KMS-11 (cell line): ENCODE results near the gene CTIF.
A peak's percentile ranks its signal among the peaks of the same experiment; 100 is the strongest.

Experiments
- H2AFZ ChIP-seq: fragments of 200-600 bp; sonication (generic); 2 replicates; pipeline ENCODE4 v1.6.1; 2016; ENCODE audit warnings: antibody characterized with exemption, mixed run types, low read depth
- H3K27ac ChIP-seq: fragments of 200-600 bp; sonication (generic); 2 replicates; pipeline ENCODE4 v1.6.1; 2016; ENCODE audit warnings: mild to moderate bottlenecking, mixed run types
- H3K27me3 ChIP-seq: fragments of 200-600 bp; sonication (generic); 2 replicates; pipeline ENCODE4 v1.6.1; 2017; ENCODE audit warnings: mild to moderate bottlenecking, low read depth, mixed run types, moderate library complexity; ENCODE audit not compliant: insufficient read depth
- H3K36me3 ChIP-seq: fragments of 200-600 bp; sonication (generic); 2 replicates; pipeline ENCODE4 v1.6.1; 2017; ENCODE audit warnings: mild to moderate bottlenecking, mixed run types; ENCODE audit not compliant: insufficient read depth
- H3K4me1 ChIP-seq: fragments of 200-600 bp; sonication (generic); 2 replicates; pipeline ENCODE4 v1.6.1; 2016; ENCODE audit warnings: mild to moderate bottlenecking, low read depth, mixed run types; ENCODE audit not compliant: poor library complexity, severe bottlenecking
- H3K4me2 ChIP-seq: fragments of 200-600 bp; sonication (generic); 2 replicates; pipeline ENCODE4 v1.7.0; 2016; ENCODE audit warnings: mild to moderate bottlenecking, mixed run types
- H3K4me3 ChIP-seq: fragments of 200-600 bp; sonication (generic); IDR thresholded peaks from 2 replicates; pipeline ENCODE4 v1.6.1; 2017; ENCODE audit warnings: low read depth, low read length, mixed read lengths; ENCODE audit not compliant: insufficient read depth
- H3K79me2 ChIP-seq: fragments of 200-600 bp; sonication (generic); 2 replicates; pipeline ENCODE4 v1.6.1; 2016; ENCODE audit warnings: low read depth, mixed run types; ENCODE audit not compliant: insufficient read depth
- H3K9ac ChIP-seq: fragments of 200-600 bp; sonication (generic); 2 replicates; pipeline ENCODE4 v1.6.1; 2016; ENCODE audit warnings: mild to moderate bottlenecking, mixed run types
- H4K20me1 ChIP-seq: fragments of 200-600 bp; sonication (generic); 2 replicates; pipeline ENCODE4 v1.6.1; 2016; ENCODE audit warnings: mild to moderate bottlenecking, mixed run types; ENCODE audit not compliant: insufficient read depth
- TF ChIP-seq, protein P1 (sequence below): fragments of 200-600 bp; sonication (generic); conservative IDR thresholded peaks from 2 replicates; pipeline ENCODE4 v1.6.1; 2017; ENCODE audit warnings: low read depth, mild to moderate bottlenecking, antibody characterized with exemption, low read length, moderate library complexity, mixed read lengths

CTIF gene

DNA sequence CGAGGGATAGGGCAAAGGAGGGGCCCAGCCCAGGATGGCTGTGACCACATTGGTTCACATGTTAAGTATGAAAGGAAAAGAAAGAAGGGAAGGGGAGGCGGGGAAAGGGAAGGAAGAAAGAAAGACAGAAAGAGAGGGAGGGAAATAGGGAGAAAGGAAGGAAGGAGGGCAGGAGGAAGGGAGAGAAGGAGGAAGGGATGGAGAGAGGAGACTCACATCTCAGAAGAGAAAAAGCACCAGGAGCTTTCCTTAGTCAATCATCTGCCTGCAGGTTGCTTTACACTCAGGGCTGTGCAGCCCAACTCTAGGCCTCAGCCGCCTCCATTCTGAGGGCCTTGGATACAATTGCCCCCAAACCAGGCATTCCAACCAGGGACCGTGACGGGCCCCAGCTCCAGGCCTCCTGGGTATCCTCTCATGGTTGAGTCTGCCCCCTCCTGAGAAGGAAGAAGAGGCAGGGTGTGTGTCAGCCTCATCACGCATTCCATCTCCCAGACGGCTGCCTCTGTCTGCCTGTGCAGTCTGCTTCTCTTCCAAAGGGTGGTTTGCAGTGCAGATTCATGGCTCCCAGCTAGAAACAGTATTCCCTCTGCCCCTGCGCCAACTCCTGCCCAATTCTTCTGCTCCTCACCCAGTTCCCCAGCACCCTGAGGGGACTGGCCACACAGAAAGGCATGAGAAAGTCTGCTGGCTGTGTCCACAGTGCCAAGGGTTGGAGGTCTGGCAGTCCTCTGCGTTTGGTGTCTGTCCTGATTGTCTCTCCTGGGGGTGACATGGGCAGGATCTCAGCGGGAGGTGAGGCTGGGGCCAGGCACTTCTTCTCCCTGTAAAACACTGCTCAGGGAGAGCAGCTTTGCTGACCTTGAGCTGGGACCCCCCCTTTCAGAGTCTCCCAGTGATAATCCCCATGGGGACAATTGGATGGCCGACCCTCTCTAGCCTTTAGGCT, 248.6 kb downstream of the CTIF start:
- Histone ChIP-seq H3K4me2 (peak overlapping the region; percentile 83), H3K27ac (peak overlapping the region; percentile 82; the same call in 1 of the 2 replicates), H2AFZ (no peak overlapping the region), H3K4me3 (no peak overlapping the region), H3K4me1 (peaks cover 61% of the 10 kb centered on the region), H3K36me3 (no peaks in the 10 kb centered on the region), H3K27me3 (no peaks in the 10 kb centered on the region), H3K79me2 (no peaks in the 10 kb centered on the region), H3K9ac (no peak overlapping the region; the same call in 1 of the 2 replicates), H4K20me1 (no peaks in the 10 kb centered on the region)
- TF ChIP-seq, protein P1, sequence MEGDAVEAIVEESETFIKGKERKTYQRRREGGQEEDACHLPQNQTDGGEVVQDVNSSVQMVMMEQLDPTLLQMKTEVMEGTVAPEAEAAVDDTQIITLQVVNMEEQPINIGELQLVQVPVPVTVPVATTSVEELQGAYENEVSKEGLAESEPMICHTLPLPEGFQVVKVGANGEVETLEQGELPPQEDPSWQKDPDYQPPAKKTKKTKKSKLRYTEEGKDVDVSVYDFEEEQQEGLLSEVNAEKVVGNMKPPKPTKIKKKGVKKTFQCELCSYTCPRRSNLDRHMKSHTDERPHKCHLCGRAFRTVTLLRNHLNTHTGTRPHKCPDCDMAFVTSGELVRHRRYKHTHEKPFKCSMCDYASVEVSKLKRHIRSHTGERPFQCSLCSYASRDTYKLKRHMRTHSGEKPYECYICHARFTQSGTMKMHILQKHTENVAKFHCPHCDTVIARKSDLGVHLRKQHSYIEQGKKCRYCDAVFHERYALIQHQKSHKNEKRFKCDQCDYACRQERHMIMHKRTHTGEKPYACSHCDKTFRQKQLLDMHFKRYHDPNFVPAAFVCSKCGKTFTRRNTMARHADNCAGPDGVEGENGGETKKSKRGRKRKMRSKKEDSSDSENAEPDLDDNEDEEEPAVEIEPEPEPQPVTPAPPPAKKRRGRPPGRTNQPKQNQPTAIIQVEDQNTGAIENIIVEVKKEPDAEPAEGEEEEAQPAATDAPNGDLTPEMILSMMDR = no peak

DNA sequence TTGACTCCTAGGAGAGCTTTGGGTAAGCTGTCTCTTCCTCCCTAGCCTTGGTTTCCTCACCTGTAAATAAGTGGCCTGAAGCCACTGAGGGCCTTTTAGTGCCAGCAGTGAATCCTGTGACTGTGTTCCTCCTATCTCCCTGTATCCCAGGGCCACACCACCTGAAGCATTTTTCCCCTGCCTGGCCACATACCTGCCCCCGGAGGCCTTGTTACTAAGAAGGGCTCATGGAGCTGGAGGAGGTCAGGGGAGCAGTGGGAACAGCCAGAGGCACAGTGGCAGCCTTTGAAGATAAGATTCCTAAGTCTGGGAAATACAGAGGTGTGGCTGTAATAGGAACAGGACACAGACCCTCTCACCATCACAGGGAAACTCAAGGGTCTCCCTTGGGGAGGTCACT, 249.5 kb downstream of the CTIF start:
- TF ChIP-seq, protein P1 = no peak
- H3K4me1 ChIP-seq = peaks cover 52% of the 10 kb centered on the region

DNA sequence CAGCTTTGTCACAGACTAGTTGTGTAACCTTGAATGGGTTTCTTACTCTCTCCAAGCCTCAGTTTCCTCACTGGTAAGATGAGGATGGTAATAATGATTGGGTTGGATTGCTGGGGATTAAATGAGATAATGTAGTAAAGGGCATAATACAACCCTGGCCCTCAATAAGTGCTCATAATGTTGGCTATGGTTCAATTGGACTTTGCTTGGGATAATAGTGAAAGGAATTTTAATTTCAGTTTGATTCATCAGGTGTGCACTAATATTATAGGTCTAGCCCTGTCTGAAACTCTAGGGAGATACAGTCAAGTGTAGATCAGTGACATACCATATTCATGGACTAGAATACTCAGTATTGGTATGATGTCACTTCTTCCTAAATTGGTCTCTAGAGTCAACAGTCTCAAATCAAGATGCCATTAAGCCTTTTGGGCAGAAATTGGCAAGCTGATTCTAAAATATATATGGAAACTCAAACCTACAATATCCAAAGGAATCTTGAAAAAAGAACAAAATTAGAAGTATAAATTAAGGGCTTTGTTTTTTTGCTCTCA, 250.5 kb downstream of the CTIF start:
- Histone ChIP-seq H4K20me1 (no peaks in the 10 kb centered on the region), H3K27ac (no peak overlapping the region), H3K79me2 (no peaks in the 10 kb centered on the region), H3K4me3 (no peak overlapping the region), H3K27me3 (no peaks in the 10 kb centered on the region), H3K9ac (no peak overlapping the region), H3K36me3 (no peaks in the 10 kb centered on the region), H3K4me1 (peaks cover 43% of the 10 kb centered on the region), H3K4me2 (no peak overlapping the region), H2AFZ (no peak overlapping the region)
- TF ChIP-seq, protein P1 = no peak

More for the DNA sequence above, 249.5 kb downstream of the CTIF start:
- H3K36me3 ChIP-seq = no peaks in the 10 kb centered on the region
- no peaks in the 10 kb centered on the region for H3K27me3 ChIP-seq
- H3K4me3 ChIP-seq = no peak overlapping the region
- H3K27ac ChIP-seq = no peak overlapping the region
- H3K4me2 ChIP-seq = no peak overlapping the region
- no peak overlapping the region for H3K9ac ChIP-seq
- H3K79me2 ChIP-seq = no peaks in the 10 kb centered on the region
- H4K20me1 ChIP-seq = no peaks in the 10 kb centered on the region
- H2AFZ ChIP-seq = no peak overlapping the region

DNA sequence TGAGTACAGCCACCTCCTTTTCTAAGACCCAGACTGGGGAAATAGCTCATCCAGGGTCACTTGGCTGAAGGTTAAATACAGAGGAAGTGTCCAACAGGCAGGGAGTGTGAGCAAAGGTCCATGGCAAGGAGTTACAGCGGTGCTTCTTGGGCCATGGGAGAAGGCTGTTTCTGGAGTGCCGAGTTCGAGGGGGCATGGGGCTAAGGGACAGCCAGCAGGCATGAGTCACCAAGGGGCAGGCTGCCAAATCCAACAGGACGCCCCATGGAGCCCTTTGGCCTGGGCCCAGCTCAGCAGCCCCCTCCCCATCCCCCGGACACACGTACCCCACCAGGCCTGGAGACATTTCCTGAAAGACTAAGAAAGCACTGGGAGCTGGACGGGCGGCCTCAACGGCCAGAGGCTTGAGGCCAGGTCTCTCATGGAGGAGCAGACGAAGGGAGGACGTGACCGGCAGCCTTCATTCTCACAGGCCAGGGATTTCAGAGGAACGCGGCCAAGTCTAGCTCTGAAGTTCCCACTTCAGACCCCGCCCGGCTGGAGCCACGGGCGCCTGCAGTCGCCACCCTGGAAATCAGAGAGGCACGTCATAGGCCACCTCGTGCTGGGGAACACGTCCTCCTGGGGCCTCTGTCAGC, 251.5 kb downstream of the CTIF start:
- Histone ChIP-seq H3K27me3 (no peaks in the 10 kb centered on the region), H3K36me3 (no peaks in the 10 kb centered on the region), H3K79me2 (no peaks in the 10 kb centered on the region), H3K4me3 (no peak overlapping the region), H4K20me1 (no peaks in the 10 kb centered on the region), H3K9ac (no peak overlapping the region), H2AFZ (no peak overlapping the region), H3K4me2 (no peak overlapping the region), H3K4me1 (peaks cover 33% of the 10 kb centered on the region), H3K27ac (no peak overlapping the region)
- TF ChIP-seq, protein P1 = no peak
